Glomerular visceral epithelial cell (primary cell): Measurements from ENCODE around the gene SLC35E2B.

Experiments
- DNase-seq: peaks from one replicate; pipeline ENCODE4 v3.0.0-alpha.2; 2016; ENCODE audit errors: extremely low spot score

The SLC35E2B gene

GRCh38 chr1:1612104-1612400, 80.5 kb downstream of the SLC35E2B start:
- DNase-seq = no peak

- no peak for DNase-seq
Measured at GRCh38 chr1:1610796-1611195, 81.8 kb downstream of the SLC35E2B start.

- no peak for DNase-seq
Measured at GRCh38 chr1:1609822-1610485, 82.6 kb downstream of the SLC35E2B start.
